IPS-18c (cell line): ENCODE data around the gene PAWR.
"Not testable (repeated sequence)": the region's sequence is repeated elsewhere in the genome, so short reads cannot be mapped to it uniquely, and the experiment has no call there.

Source experiments
- H3K4me3 ChIP-seq: 2 replicates; pipeline ENCODE4 v1.7.0; 2013; ENCODE audit warnings: low read depth, mild to moderate bottlenecking, low read length, moderate library complexity; ENCODE audit not compliant: insufficient read depth
- H3K9me3 ChIP-seq: one replicate; pipeline ENCODE4 v1.6.1; 2013; ENCODE audit warnings: mild to moderate bottlenecking, low read length, moderate library complexity; ENCODE audit not compliant: control insufficient read depth, insufficient read depth

PAWR gene

GRCh38 chr12:79626735-79627134, 64.0 kb downstream of the PAWR start:
- not testable (repeated sequence) for H3K4me3 ChIP-seq, H3K9me3 ChIP-seq

- no peaks in the 10 kb centered on the region for H3K9me3 ChIP-seq
- H3K4me3 ChIP-seq: no peak overlapping the region
Measured at GRCh38 chr12:79624378-79624777, 66.4 kb downstream of the PAWR start.

GRCh38 chr12:79619872-79620562, 70.7 kb downstream of the PAWR start:
- Histone ChIP-seq H3K9me3 (no peaks in the 10 kb centered on the region), H3K4me3 (no peak overlapping the region)

GRCh38 chr12:79618848-79619404, 71.8 kb downstream of the PAWR start:
- no peak overlapping the region for H3K4me3 ChIP-seq
- H3K9me3 ChIP-seq: no peaks in the 10 kb centered on the region

GRCh38 chr12:79617696-79618095, 73.1 kb downstream of the PAWR start:
- Histone ChIP-seq H3K9me3 (no peaks in the 10 kb centered on the region), H3K4me3 (no peak overlapping the region)

- H3K4me3 ChIP-seq: no peak overlapping the region
- H3K9me3 ChIP-seq: no peaks in the 10 kb centered on the region
Measured at GRCh38 chr12:79615596-79616560, 74.9 kb downstream of the PAWR start.

GRCh38 chr12:79614730-79615129, 76.0 kb downstream of the PAWR start:
- H3K9me3 ChIP-seq: no peaks in the 10 kb centered on the region

GRCh38 chr12:79601908-79602307, 88.9 kb downstream of the PAWR start:
- Histone ChIP-seq H3K9me3 (no peaks in the 10 kb centered on the region), H3K4me3 (no peak overlapping the region)

More at GRCh38 chr12:79614730-79615129, 76.0 kb downstream of the PAWR start:
- H3K4me3 ChIP-seq: no peak overlapping the region

GRCh38 chr12:79597910-79598309, 92.9 kb downstream of the PAWR start:
- H3K9me3 ChIP-seq: no peaks in the 10 kb centered on the region
- H3K4me3 ChIP-seq: no peak overlapping the region

- H3K9me3 ChIP-seq: no peaks in the 10 kb centered on the region
- H3K4me3 ChIP-seq: no peak overlapping the region
Measured at GRCh38 chr12:79596719-79597350, 93.9 kb downstream of the PAWR start.

GRCh38 chr12:79595273-79595672, 95.5 kb downstream of the PAWR start:
- Histone ChIP-seq H3K9me3 (no peaks in the 10 kb centered on the region), H3K4me3 (no peak overlapping the region)

GRCh38 chr12:79592865-79593264, 97.9 kb downstream of the PAWR start:
- Histone ChIP-seq H3K4me3 (no peak overlapping the region), H3K9me3 (no peaks in the 10 kb centered on the region)

- Histone ChIP-seq H3K4me3 (no peak overlapping the region), H3K9me3 (no peaks in the 10 kb centered on the region)
Measured at GRCh38 chr12:79591988-79592387, 98.8 kb downstream of the PAWR start.

GRCh38 chr12:79590751-79591150, 100.0 kb downstream of the PAWR start:
- no peak overlapping the region for H3K4me3 ChIP-seq
- no peaks in the 10 kb centered on the region for H3K9me3 ChIP-seq

- no peak overlapping the region for H3K4me3 ChIP-seq
- H3K9me3 ChIP-seq: no peaks in the 10 kb centered on the region
Measured at GRCh38 chr12:79587368-79587767, 103.4 kb downstream of the PAWR start.

- Histone ChIP-seq H3K4me3 (no peak overlapping the region), H3K9me3 (no peaks in the 10 kb centered on the region)
Measured at GRCh38 chr12:79585147-79585546, 105.6 kb downstream of the PAWR start.

GRCh38 chr12:79573820-79574219, 116.9 kb downstream of the PAWR start:
- no peaks in the 10 kb centered on the region for H3K9me3 ChIP-seq

More at GRCh38 chr12:79573820-79574219, 116.9 kb downstream of the PAWR start:
- no peak overlapping the region for H3K4me3 ChIP-seq
